Measurements from ENCODE around the gene AP1B1.

DNA sequence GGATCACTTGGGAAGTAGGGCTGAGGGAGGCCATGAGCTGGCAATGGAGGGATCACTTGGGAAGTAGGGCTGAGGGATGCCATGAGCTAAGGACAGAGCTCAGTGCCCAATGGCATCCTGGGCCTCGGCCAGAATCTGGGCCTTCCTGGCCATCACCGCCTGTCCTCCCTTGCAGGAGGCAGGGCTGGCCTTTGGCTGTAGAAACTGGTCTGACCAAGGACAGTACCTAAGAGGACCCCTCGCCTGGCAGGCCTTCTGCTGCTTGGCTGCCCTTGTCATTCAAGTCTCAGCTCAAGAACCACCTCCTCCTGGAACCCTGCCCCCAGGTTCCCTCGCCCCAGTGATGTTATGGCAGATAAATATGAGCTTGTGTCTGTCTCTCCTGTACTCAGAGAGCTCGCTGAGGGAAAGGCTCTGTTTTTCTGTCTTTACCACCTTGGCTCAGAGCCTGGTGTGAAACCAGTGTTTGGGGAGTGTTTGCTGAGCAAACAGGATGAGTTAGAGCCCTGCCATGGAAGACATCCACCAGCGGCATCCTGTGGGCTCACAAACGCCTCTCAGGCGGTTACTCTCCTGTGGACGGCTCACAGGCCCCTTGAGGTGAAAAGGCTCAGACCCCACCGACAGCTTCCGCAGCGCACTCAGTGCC lies 53.5 kb downstream of the AP1B1 start:
- TF ChIP-seq RNF2 (IDR thresholded peaks at IDR 0.05; ENCODE audit: borderline replicate concordance, low read depth) (no peak), JUNB (IDR thresholded peaks at IDR 0.05) (no peak), BHLHE40 (IDR thresholded peaks at IDR 0.05; ENCODE audit: low read depth, low read length) (no peak), ZFP36 (IDR thresholded peaks at IDR 0.05; ENCODE audit: borderline replicate concordance, partially characterized antibody) (no peak), POLR2A (IDR thresholded peaks at IDR 0.05; ENCODE audit: low read length) (no peak)
- TF ChIP-seq, protein P1, sequence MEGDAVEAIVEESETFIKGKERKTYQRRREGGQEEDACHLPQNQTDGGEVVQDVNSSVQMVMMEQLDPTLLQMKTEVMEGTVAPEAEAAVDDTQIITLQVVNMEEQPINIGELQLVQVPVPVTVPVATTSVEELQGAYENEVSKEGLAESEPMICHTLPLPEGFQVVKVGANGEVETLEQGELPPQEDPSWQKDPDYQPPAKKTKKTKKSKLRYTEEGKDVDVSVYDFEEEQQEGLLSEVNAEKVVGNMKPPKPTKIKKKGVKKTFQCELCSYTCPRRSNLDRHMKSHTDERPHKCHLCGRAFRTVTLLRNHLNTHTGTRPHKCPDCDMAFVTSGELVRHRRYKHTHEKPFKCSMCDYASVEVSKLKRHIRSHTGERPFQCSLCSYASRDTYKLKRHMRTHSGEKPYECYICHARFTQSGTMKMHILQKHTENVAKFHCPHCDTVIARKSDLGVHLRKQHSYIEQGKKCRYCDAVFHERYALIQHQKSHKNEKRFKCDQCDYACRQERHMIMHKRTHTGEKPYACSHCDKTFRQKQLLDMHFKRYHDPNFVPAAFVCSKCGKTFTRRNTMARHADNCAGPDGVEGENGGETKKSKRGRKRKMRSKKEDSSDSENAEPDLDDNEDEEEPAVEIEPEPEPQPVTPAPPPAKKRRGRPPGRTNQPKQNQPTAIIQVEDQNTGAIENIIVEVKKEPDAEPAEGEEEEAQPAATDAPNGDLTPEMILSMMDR (IDR thresholded peaks at IDR 0.05) = no peak
- TF ChIP-seq, protein P2, sequence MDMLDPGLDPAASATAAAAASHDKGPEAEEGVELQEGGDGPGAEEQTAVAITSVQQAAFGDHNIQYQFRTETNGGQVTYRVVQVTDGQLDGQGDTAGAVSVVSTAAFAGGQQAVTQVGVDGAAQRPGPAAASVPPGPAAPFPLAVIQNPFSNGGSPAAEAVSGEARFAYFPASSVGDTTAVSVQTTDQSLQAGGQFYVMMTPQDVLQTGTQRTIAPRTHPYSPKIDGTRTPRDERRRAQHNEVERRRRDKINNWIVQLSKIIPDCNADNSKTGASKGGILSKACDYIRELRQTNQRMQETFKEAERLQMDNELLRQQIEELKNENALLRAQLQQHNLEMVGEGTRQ (IDR thresholded peaks at IDR 0.05) = no peak

Measured in A549 (cell line).